IPS-18a (cell line): ENCODE data around the gene MROH7.

Experiments
- H3K27ac ChIP-seq: one replicate; pipeline ENCODE4 v1.5.1; 2013; ENCODE audit warnings: low read length
- H3K27me3 ChIP-seq: one replicate; pipeline ENCODE4 v1.6.1; 2013; ENCODE audit warnings: mild to moderate bottlenecking, low read length; ENCODE audit not compliant: control insufficient read depth, insufficient read depth
- H3K36me3 ChIP-seq: one replicate; pipeline ENCODE4 v1.6.1; 2013; ENCODE audit warnings: low read depth, low read length; ENCODE audit not compliant: control insufficient read depth
- H3K4me1 ChIP-seq: one replicate; pipeline ENCODE4 v1.6.1; 2013; ENCODE audit warnings: low read depth, low read length; ENCODE audit not compliant: control insufficient read depth
- H3K4me3 ChIP-seq: one replicate; pipeline ENCODE4 v1.5.1; 2013; ENCODE audit warnings: low read length
- H3K9ac ChIP-seq: one replicate; pipeline ENCODE4 v1.6.1; 2013; ENCODE audit warnings: mild to moderate bottlenecking, low read length, moderate library complexity
- H3K9me3 ChIP-seq: one replicate; pipeline ENCODE4 v1.6.1; 2013; ENCODE audit warnings: low read depth, low read length; ENCODE audit not compliant: control insufficient read depth

Gene MROH7

GRCh38 chr1:54686155-54686554 is 44.6 kb downstream of the MROH7 start:
- Histone ChIP-seq H3K36me3 (no peaks in the 10 kb centered on the region), H3K27me3 (no peaks in the 10 kb centered on the region), H3K4me3 (no peak overlapping the region), H3K4me1 (no peaks in the 10 kb centered on the region), H3K9ac (no peak overlapping the region), H3K27ac (no peak overlapping the region), H3K9me3 (no peaks in the 10 kb centered on the region)

- Histone ChIP-seq H3K4me3 (no peak overlapping the region), H3K9me3 (no peaks in the 10 kb centered on the region), H3K4me1 (no peaks in the 10 kb centered on the region), H3K27ac (no peak overlapping the region), H3K36me3 (no peaks in the 10 kb centered on the region), H3K9ac (no peak overlapping the region), H3K27me3 (no peaks in the 10 kb centered on the region)
Observed at GRCh38 chr1:54694771-54695170, 53.2 kb downstream of the MROH7 start.

GRCh38 chr1:54695221-54695620 is 53.6 kb downstream of the MROH7 start:
- no peaks in the 10 kb centered on the region for H3K36me3 ChIP-seq
- no peaks in the 10 kb centered on the region for H3K27me3 ChIP-seq
- no peaks in the 10 kb centered on the region for H3K4me1 ChIP-seq
- no peak overlapping the region for H3K27ac ChIP-seq
- no peaks in the 10 kb centered on the region for H3K9me3 ChIP-seq
- H3K4me3 ChIP-seq = no peak overlapping the region
- no peak overlapping the region for H3K9ac ChIP-seq

GRCh38 chr1:54695764-54696163 is 54.2 kb downstream of the MROH7 start:
- Histone ChIP-seq H3K27me3 (no peaks in the 10 kb centered on the region), H3K4me3 (no peak overlapping the region), H3K27ac (no peak overlapping the region)

GRCh38 chr1:54696262-54696661 is 54.7 kb downstream of the MROH7 start:
- no peaks in the 10 kb centered on the region for H3K4me1 ChIP-seq
- H3K36me3 ChIP-seq = no peaks in the 10 kb centered on the region
- H3K27ac ChIP-seq = no peak overlapping the region
- H3K27me3 ChIP-seq = no peaks in the 10 kb centered on the region
- no peaks in the 10 kb centered on the region for H3K9me3 ChIP-seq
- H3K4me3 ChIP-seq = no peak overlapping the region
- H3K9ac ChIP-seq = no peak overlapping the region

More at GRCh38 chr1:54695764-54696163, 54.2 kb downstream of the MROH7 start:
- H3K4me1 ChIP-seq = no peaks in the 10 kb centered on the region
- no peak overlapping the region for H3K9ac ChIP-seq
- no peaks in the 10 kb centered on the region for H3K9me3 ChIP-seq
- no peaks in the 10 kb centered on the region for H3K36me3 ChIP-seq

GRCh38 chr1:54697896-54698295 is 56.3 kb downstream of the MROH7 start:
- no peaks in the 10 kb centered on the region for H3K27me3 ChIP-seq
- no peak overlapping the region for H3K27ac ChIP-seq

GRCh38 chr1:54698346-54698745 is 56.8 kb downstream of the MROH7 start:
- no peak overlapping the region for H3K9ac ChIP-seq
- H3K4me3 ChIP-seq = no peak overlapping the region
- no peaks in the 10 kb centered on the region for H3K27me3 ChIP-seq
- no peaks in the 10 kb centered on the region for H3K4me1 ChIP-seq
- H3K27ac ChIP-seq = no peak overlapping the region
- H3K9me3 ChIP-seq = no peaks in the 10 kb centered on the region
- H3K36me3 ChIP-seq = no peaks in the 10 kb centered on the region

More at GRCh38 chr1:54697896-54698295, 56.3 kb downstream of the MROH7 start:
- Histone ChIP-seq H3K4me3 (no peak overlapping the region), H3K9me3 (no peaks in the 10 kb centered on the region), H3K36me3 (no peaks in the 10 kb centered on the region), H3K9ac (no peak overlapping the region), H3K4me1 (no peaks in the 10 kb centered on the region)

GRCh38 chr1:54699936-54700525 is 58.4 kb downstream of the MROH7 start:
- H3K9ac ChIP-seq = no peak overlapping the region
- H3K4me1 ChIP-seq = no peaks in the 10 kb centered on the region
- H3K27ac ChIP-seq = no peak overlapping the region
- H3K36me3 ChIP-seq = no peaks in the 10 kb centered on the region
- no peaks in the 10 kb centered on the region for H3K9me3 ChIP-seq
- no peak overlapping the region for H3K4me3 ChIP-seq
- no peaks in the 10 kb centered on the region for H3K27me3 ChIP-seq

- Histone ChIP-seq H3K9me3 (no peaks in the 10 kb centered on the region), H3K4me1 (no peaks in the 10 kb centered on the region), H3K27me3 (no peaks in the 10 kb centered on the region), H3K9ac (no peak overlapping the region), H3K4me3 (no peak overlapping the region), H3K27ac (no peak overlapping the region), H3K36me3 (no peaks in the 10 kb centered on the region)
Observed at GRCh38 chr1:54701066-54701465, 59.5 kb downstream of the MROH7 start.

- Histone ChIP-seq H3K27ac (no peak overlapping the region), H3K27me3 (no peaks in the 10 kb centered on the region), H3K9ac (no peak overlapping the region), H3K36me3 (no peaks in the 10 kb centered on the region), H3K9me3 (no peaks in the 10 kb centered on the region), H3K4me1 (no peaks in the 10 kb centered on the region), H3K4me3 (no peak overlapping the region)
Observed at GRCh38 chr1:54701996-54702395, 60.4 kb downstream of the MROH7 start.

- no peaks in the 10 kb centered on the region for H3K36me3 ChIP-seq
- no peaks in the 10 kb centered on the region for H3K9me3 ChIP-seq
- H3K27me3 ChIP-seq = no peaks in the 10 kb centered on the region
- H3K27ac ChIP-seq = no peak overlapping the region
- no peak overlapping the region for H3K9ac ChIP-seq
- no peaks in the 10 kb centered on the region for H3K4me1 ChIP-seq
- H3K4me3 ChIP-seq = no peak overlapping the region
Observed at GRCh38 chr1:54703471-54703870, 61.9 kb downstream of the MROH7 start.

GRCh38 chr1:54705153-54705552 is 63.6 kb downstream of the MROH7 start:
- H3K27me3 ChIP-seq = no peaks in the 10 kb centered on the region
- no peaks in the 10 kb centered on the region for H3K4me1 ChIP-seq
- no peak overlapping the region for H3K27ac ChIP-seq
- no peak overlapping the region for H3K4me3 ChIP-seq
- no peaks in the 10 kb centered on the region for H3K9me3 ChIP-seq
- H3K36me3 ChIP-seq = no peaks in the 10 kb centered on the region
- no peak overlapping the region for H3K9ac ChIP-seq
